ENCODE results near the gene SPIB.
A peak's percentile ranks its signal among the peaks of the same experiment; 100 is the strongest.

The SPIB gene

DNA sequence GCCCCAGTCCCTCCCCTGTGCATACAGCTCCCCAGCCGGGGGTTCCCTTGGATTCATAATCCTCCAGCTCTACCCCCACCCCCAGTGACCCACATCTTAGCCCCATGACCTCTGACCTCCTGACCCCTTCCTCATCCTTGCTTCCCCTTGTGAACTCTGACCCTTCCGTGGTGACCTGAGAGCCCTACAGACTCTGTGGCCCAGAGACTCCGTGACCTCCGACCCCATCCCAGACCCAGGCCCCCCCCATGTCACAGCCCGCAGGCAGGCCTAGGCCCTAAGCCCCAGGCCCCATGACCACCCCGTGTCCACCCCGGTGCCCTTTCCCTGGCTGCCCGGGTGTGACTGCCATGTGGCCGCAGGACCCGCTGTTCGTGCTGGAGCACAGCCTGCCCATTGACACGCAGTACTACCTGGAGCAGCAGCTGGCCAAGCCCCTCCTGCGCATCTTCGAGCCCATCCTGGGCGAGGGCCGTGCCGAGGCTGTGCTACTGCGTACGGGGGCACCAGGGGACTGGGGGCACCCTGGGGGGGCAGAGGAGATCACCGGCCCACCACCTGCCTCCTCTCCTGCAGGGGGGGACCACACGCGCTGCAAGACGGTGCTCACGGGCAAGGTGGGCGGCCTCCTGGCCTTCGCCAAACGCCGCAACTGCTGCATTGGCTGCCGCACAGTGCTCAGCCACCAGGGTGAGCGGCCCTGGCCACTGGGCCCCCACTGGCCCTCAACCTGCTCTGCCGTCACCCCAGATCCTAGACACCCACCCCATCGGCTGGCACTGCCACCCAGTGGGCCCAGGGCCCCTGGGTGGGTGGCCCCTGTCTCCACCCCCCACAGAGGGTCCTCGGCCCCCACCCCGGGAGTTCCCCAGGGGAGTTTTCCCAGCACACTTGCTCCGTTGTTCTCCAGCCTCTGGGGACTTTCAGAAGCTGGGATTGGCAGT is 2.4 kb upstream of the SPIB start:
- H4K20me1 ChIP-seq (ENCODE audit: control insufficient read depth, insufficient read depth, low read depth, low read length), result 0 out of 2 replicates have a peak, but pooled peaks cover 4% of the 10 kb centered on the region
- H3K4me2 ChIP-seq (ENCODE audit: low read length), result peak overlapping the region; percentile 97
- H3K27me3 ChIP-seq (ENCODE audit: control insufficient read depth, low read length), result no peaks in the 10 kb centered on the region
- TF ChIP-seq, protein P1, sequence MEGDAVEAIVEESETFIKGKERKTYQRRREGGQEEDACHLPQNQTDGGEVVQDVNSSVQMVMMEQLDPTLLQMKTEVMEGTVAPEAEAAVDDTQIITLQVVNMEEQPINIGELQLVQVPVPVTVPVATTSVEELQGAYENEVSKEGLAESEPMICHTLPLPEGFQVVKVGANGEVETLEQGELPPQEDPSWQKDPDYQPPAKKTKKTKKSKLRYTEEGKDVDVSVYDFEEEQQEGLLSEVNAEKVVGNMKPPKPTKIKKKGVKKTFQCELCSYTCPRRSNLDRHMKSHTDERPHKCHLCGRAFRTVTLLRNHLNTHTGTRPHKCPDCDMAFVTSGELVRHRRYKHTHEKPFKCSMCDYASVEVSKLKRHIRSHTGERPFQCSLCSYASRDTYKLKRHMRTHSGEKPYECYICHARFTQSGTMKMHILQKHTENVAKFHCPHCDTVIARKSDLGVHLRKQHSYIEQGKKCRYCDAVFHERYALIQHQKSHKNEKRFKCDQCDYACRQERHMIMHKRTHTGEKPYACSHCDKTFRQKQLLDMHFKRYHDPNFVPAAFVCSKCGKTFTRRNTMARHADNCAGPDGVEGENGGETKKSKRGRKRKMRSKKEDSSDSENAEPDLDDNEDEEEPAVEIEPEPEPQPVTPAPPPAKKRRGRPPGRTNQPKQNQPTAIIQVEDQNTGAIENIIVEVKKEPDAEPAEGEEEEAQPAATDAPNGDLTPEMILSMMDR (IDR thresholded peaks at IDR 0.05; ENCODE audit: low read depth, low read length, poor library complexity, severe bottlenecking), result no peak
- no peak for TF ChIP-seq EZH2phosphoT487 (IDR thresholded peaks at IDR 0.05; ENCODE audit: borderline replicate concordance, low read length)
- peak overlapping the region; percentile 92 for H3K4me3 ChIP-seq (ENCODE audit: low read length)
- H3K9me2 ChIP-seq (replicated peaks; ENCODE audit: control insufficient read depth, low read length), result no peaks in the 10 kb centered on the region
- peaks cover 82% of the 10 kb centered on the region for H3K36me3 ChIP-seq (ENCODE audit: control insufficient read depth, low read length)
- peak overlapping the region; percentile 96 for H3K27ac ChIP-seq (ENCODE audit: low read depth, low read length)
- H3K4me1 ChIP-seq (ENCODE audit: control insufficient read depth, low read length), result peaks cover 65% of the 10 kb centered on the region
- H3F3A ChIP-seq (ENCODE audit: control insufficient read depth, insufficient read depth), result peaks cover 47% of the 10 kb centered on the region
- no peaks in the 10 kb centered on the region for H3K9me3 ChIP-seq (ENCODE audit: control insufficient read depth, insufficient read depth, low read length)
- peaks cover 45% of the 10 kb centered on the region for H3K79me2 ChIP-seq (ENCODE audit: control insufficient read depth, low read length)

DNA sequence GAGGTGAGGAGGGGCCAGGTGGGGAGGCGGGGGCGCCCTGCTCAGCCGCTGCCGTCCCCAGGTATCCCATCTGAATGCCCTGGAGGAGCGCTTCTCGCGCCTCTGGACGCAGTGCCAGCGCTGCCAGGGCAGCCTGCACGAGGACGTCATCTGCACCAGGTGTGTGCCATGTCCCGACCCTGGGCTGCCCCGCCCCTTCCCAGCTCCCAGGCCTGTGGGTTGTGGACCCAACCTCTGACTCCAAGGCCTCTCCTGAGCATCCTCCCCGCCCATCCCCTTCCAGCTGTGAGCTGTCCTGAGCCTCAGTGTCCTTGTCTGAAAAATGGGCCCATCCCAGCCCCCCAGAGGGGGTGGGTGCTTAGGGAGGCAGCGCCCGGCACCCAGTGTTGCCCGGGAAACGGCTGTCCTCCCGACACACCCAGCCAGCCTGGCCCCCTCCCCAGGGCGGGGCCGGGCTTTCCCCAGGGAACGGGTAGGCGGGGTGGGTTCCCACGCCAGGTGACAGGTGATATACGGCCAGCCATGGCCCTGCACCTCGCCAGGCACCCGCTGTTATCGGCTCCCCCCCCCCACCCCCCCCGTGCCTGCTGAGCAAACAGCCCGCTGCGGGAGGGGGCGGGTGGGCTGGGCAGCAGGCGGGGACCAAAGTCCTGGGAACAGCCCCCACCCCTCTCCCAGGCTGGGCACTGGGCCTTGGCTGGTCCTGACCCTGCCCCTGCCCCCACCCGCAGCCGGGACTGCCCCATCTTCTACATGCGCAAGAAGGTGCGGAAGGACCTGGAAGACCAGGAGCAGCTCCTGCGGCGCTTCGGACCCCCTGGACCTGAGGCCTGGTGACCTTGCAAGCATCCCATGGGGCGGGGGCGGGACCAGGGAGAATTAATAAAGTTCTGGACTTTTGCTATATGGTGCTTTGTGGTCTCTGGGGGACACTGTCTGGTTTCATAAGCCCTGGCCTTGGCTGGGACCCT is 1.3 kb upstream of the SPIB start:
- H3K9me3 ChIP-seq (ENCODE audit: control insufficient read depth, insufficient read depth, low read length), result no peaks in the 10 kb centered on the region
- TF ChIP-seq, protein P1 (IDR thresholded peaks at IDR 0.05; ENCODE audit: low read depth, low read length, poor library complexity, severe bottlenecking), result no peak
- TF ChIP-seq EZH2phosphoT487 (IDR thresholded peaks at IDR 0.05; ENCODE audit: borderline replicate concordance, low read length), result no peak
- H3K79me2 ChIP-seq (ENCODE audit: control insufficient read depth, low read length), result peaks cover 56% of the 10 kb centered on the region
- peaks cover 50% of the 10 kb centered on the region for H3F3A ChIP-seq (ENCODE audit: control insufficient read depth, insufficient read depth)
- peaks cover 76% of the 10 kb centered on the region for H3K4me1 ChIP-seq (ENCODE audit: control insufficient read depth, low read length)
- H3K27ac ChIP-seq (ENCODE audit: low read depth, low read length), result peak overlapping the region; percentile 96
- no peaks in the 10 kb centered on the region for H3K9me2 ChIP-seq (replicated peaks; ENCODE audit: control insufficient read depth, low read length)
- peaks cover 11% of the 10 kb centered on the region; the same call in 1 of the 2 replicates for H4K20me1 ChIP-seq (ENCODE audit: control insufficient read depth, insufficient read depth, low read depth, low read length)
- peak overlapping the region; percentile 97 for H3K4me2 ChIP-seq (ENCODE audit: low read length)
- H3K4me3 ChIP-seq (ENCODE audit: low read length), result peak overlapping the region; percentile 92
- H3K27me3 ChIP-seq (ENCODE audit: control insufficient read depth, low read length), result no peaks in the 10 kb centered on the region
- peaks cover 86% of the 10 kb centered on the region for H3K36me3 ChIP-seq (ENCODE audit: control insufficient read depth, low read length)

DNA sequence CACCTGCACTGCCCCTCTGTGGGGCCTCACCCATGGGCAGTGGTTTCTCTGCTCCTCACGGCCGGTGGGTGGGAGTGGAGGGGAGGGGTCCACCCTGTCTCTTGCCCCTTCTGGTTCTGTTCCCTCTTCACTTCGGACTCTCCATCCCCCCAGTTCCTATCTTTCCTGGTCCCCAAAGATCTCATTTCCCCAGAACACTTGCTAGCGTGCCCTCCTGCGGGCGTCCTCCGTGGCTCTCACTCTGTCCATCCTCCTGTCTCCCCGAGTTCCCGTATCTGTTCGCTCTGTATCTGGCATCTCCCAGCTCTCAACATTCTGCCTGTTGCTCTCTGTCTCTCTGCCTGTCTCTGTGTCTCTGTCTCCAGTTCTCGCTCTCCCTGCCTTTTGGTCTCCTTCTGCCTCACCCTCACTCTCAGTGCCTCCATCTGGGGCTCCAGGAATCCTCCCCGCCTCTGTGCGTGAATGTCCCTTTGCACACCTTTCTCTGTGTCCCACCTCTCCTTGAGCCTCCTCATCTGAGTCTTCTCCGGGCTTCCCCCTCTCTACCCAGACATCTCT is 363 bp downstream of the SPIB start:
- Histone ChIP-seq H3K79me2 (ENCODE audit: control insufficient read depth, low read length) (peaks cover 70% of the 10 kb centered on the region), H3K36me3 (ENCODE audit: control insufficient read depth, low read length) (peaks cover 86% of the 10 kb centered on the region), H4K20me1 (ENCODE audit: control insufficient read depth, insufficient read depth, low read depth, low read length) (peaks cover 18% of the 10 kb centered on the region; the same call in 1 of the 2 replicates), H3K9me3 (ENCODE audit: control insufficient read depth, insufficient read depth, low read length) (no peaks in the 10 kb centered on the region), H3K4me3 (ENCODE audit: low read length) (peak overlapping the region; percentile 92), H3K4me1 (ENCODE audit: control insufficient read depth, low read length) (peaks cover 85% of the 10 kb centered on the region), H3K4me2 (ENCODE audit: low read length) (peak overlapping the region; percentile 97), H3K27me3 (ENCODE audit: control insufficient read depth, low read length) (no peaks in the 10 kb centered on the region), H3F3A (ENCODE audit: control insufficient read depth, insufficient read depth) (peaks cover 53% of the 10 kb centered on the region), H3K27ac (ENCODE audit: low read depth, low read length) (peak overlapping the region; percentile 95), H3K9me2 (replicated peaks; ENCODE audit: control insufficient read depth, low read length) (no peaks in the 10 kb centered on the region)
- no peak for TF ChIP-seq EZH2phosphoT487 (IDR thresholded peaks at IDR 0.05; ENCODE audit: borderline replicate concordance, low read length)
- TF ChIP-seq, protein P1 (IDR thresholded peaks at IDR 0.05; ENCODE audit: low read depth, low read length, poor library complexity, severe bottlenecking), result peak; percentile 22
